HL-60 (cell line): ENCODE data around the gene TTC1.

Source experiments
- POLR2AphosphoS5 ChIP-seq: IDR thresholded peaks from 2 replicates; pipeline ENCODE4 v1.6.1; 2012; ENCODE audit warnings: low read depth
- TF ChIP-seq, protein P1 (sequence below): IDR thresholded peaks from one replicate; pipeline ENCODE4 v1.5.1; 2011; ENCODE audit warnings: low read length, control low read depth, inconsistent platforms; ENCODE audit not compliant: insufficient read depth
- TF ChIP-seq, protein P2 (sequence below): IDR thresholded peaks from 2 replicates; pipeline ENCODE4 v1.6.1; 2012; ENCODE audit warnings: low read depth; ENCODE audit not compliant: insufficient replicate concordance

DNA sequence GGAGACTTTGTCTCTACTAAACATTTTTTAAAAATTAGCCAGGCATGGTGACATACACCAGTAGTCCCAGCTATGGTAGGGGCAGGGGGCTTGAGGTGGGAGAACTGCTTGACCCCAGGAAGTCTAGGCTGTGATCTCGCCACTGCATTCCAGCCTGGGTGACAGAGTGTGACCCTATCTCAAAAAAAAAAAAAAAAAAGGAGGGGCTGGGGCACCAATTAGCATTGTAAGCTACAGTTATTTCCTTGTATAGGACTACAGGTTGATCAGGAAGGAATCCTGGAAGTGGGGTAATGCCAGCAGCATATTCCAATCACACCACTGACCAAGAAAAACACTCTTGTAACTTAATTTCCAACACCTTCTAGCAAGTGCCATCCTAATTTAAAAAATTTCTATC is 78.3 kb downstream of the TTC1 start:
- no peak for TF ChIP-seq POLR2AphosphoS5
- TF ChIP-seq, protein P1, sequence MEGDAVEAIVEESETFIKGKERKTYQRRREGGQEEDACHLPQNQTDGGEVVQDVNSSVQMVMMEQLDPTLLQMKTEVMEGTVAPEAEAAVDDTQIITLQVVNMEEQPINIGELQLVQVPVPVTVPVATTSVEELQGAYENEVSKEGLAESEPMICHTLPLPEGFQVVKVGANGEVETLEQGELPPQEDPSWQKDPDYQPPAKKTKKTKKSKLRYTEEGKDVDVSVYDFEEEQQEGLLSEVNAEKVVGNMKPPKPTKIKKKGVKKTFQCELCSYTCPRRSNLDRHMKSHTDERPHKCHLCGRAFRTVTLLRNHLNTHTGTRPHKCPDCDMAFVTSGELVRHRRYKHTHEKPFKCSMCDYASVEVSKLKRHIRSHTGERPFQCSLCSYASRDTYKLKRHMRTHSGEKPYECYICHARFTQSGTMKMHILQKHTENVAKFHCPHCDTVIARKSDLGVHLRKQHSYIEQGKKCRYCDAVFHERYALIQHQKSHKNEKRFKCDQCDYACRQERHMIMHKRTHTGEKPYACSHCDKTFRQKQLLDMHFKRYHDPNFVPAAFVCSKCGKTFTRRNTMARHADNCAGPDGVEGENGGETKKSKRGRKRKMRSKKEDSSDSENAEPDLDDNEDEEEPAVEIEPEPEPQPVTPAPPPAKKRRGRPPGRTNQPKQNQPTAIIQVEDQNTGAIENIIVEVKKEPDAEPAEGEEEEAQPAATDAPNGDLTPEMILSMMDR: no peak
- TF ChIP-seq, protein P2, sequence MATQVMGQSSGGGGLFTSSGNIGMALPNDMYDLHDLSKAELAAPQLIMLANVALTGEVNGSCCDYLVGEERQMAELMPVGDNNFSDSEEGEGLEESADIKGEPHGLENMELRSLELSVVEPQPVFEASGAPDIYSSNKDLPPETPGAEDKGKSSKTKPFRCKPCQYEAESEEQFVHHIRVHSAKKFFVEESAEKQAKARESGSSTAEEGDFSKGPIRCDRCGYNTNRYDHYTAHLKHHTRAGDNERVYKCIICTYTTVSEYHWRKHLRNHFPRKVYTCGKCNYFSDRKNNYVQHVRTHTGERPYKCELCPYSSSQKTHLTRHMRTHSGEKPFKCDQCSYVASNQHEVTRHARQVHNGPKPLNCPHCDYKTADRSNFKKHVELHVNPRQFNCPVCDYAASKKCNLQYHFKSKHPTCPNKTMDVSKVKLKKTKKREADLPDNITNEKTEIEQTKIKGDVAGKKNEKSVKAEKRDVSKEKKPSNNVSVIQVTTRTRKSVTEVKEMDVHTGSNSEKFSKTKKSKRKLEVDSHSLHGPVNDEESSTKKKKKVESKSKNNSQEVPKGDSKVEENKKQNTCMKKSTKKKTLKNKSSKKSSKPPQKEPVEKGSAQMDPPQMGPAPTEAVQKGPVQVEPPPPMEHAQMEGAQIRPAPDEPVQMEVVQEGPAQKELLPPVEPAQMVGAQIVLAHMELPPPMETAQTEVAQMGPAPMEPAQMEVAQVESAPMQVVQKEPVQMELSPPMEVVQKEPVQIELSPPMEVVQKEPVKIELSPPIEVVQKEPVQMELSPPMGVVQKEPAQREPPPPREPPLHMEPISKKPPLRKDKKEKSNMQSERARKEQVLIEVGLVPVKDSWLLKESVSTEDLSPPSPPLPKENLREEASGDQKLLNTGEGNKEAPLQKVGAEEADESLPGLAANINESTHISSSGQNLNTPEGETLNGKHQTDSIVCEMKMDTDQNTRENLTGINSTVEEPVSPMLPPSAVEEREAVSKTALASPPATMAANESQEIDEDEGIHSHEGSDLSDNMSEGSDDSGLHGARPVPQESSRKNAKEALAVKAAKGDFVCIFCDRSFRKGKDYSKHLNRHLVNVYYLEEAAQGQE: no peak
